ENCODE measurements around the gene SMIM5.

The SMIM5 gene

GRCh38 chr17:75683583-75683982, 50.3 kb downstream of the SMIM5 start:
- TF ChIP-seq CTCF (IDR thresholded peaks at IDR 0.05) = no peak
- Histone ChIP-seq H3K9me3 (no peaks in the 10 kb centered on the region), H3K4me1 (peaks cover 0 to 39% (median 11%) of the 10 kb centered on the region in 4 donors), H3K27ac (no peak overlapping the region), H3K27me3 (no peaks in the 10 kb centered on the region), H3K4me3 (no peak overlapping the region), H3K36me3 (peaks cover 0 to 30% (median 20%) of the 10 kb centered on the region in 3 donors)
- intact Hi-C loops (cut with DNase I; ENCODE audit: low total_unique reads) = loop anchor here (5.0 kb wide), 1 partner anchor 59 kb away; no protein-coding TSS in a partner anchor
- no peak for DNase-seq

GRCh38 chr17:75684249-75684648, 51.0 kb downstream of the SMIM5 start:
- no peak for DNase-seq
- Histone ChIP-seq H3K4me1 (peaks cover 0 to 42% (median 12%) of the 10 kb centered on the region in 4 donors), H3K36me3 (peaks cover 0 to 26% (median 16%) of the 10 kb centered on the region in 3 donors), H3K4me3 (no peak overlapping the region), H3K9me3 (no peaks in the 10 kb centered on the region), H3K27ac (no peak overlapping the region), H3K27me3 (no peaks in the 10 kb centered on the region)
- TF ChIP-seq CTCF (IDR thresholded peaks at IDR 0.05) = no peak
- intact Hi-C loops (cut with DNase I; ENCODE audit: low total_unique reads) = loop anchor here (5.0 kb wide), 1 partner anchor 58 kb away; no protein-coding TSS in a partner anchor

- peaks cover 0 to 38% (median 12%) of the 10 kb centered on the region in 4 donors for H3K4me1 ChIP-seq
- no peak for TF ChIP-seq CTCF (IDR thresholded peaks at IDR 0.05)
- no peaks in the 10 kb centered on the region for H3K9me3 ChIP-seq
- no peaks in the 10 kb centered on the region for H3K27me3 ChIP-seq
- H3K27ac ChIP-seq = no peak overlapping the region
- intact Hi-C loops (cut with DNase I; ENCODE audit: low total_unique reads) = loop anchor here (5.0 kb wide), 1 partner anchor 57 kb away; no protein-coding TSS in a partner anchor
- H3K36me3 ChIP-seq = peaks cover 0 to 19% (median 14%) of the 10 kb centered on the region in 3 donors
- H3K4me3 ChIP-seq = no peak overlapping the region
- no peak for DNase-seq
Measured at GRCh38 chr17:75684924-75685323, 51.7 kb downstream of the SMIM5 start.

- H3K4me1 ChIP-seq = peaks cover 0 to 37% (median 12%) of the 10 kb centered on the region in 4 donors
- no peak for TF ChIP-seq CTCF (IDR thresholded peaks at IDR 0.05)
- H3K9me3 ChIP-seq = no peaks in the 10 kb centered on the region
Measured at GRCh38 chr17:75685499-75685898, 52.3 kb downstream of the SMIM5 start.

GRCh38 chr17:75688209-75688825, 55.1 kb downstream of the SMIM5 start:
- peaks cover 0 to 58% (median 22%) of the 10 kb centered on the region in 4 donors for H3K4me1 ChIP-seq
- H3K9me3 ChIP-seq = no peaks in the 10 kb centered on the region
- peak overlapping the region in 1 of 2 donors; percentile 1 for H3K27ac ChIP-seq
- peaks cover 0 to 19% (median 14%) of the 10 kb centered on the region in 3 donors for H3K36me3 ChIP-seq
- no peak overlapping the region for H3K4me3 ChIP-seq
- no peak for TF ChIP-seq CTCF (IDR thresholded peaks at IDR 0.05)
- H3K27me3 ChIP-seq = no peaks in the 10 kb centered on the region
- DNase-seq = no peak
- intact Hi-C loops (cut with DNase I; ENCODE audit: low total_unique reads) = no loop called here

More at GRCh38 chr17:75685499-75685898, 52.3 kb downstream of the SMIM5 start:
- Histone ChIP-seq H3K36me3 (peaks cover 0 to 14% (median 11%) of the 10 kb centered on the region in 3 donors), H3K27me3 (no peaks in the 10 kb centered on the region), H3K4me3 (no peak overlapping the region), H3K27ac (no peak overlapping the region)
- no peak for DNase-seq
- intact Hi-C loops (cut with DNase I; ENCODE audit: low total_unique reads) = no loop called here
